WTC11 (cell line): ENCODE measurements around the gene DTNB. TPM values are rescaled to one million over a fixed set of nuclear protein-coding genes. Genes with fewer than 3 reads are reported as not detected.

Experiments used
- ATAC-seq: fragments of 200-7000 bp; cut with Tn5 transposase; 2 replicates; pipeline ENCODE4 v1.10.0; 2021; ENCODE audit warnings: mild to moderate bottlenecking, moderate library complexity
- CTCF ChIA-PET: fragments of 300-600 bp; sonication (Branson Sonifier 250); formaldehyde crosslinking; loops from one replicate; lab custom pipeline; 2021; ENCODE audit warnings: antibody characterized with exemption; lab: Charles Lee
- POLR2A ChIA-PET: fragments of 350-600 bp; sonication (Branson Sonifier 250); formaldehyde crosslinking; loops from one replicate; lab custom pipeline; 2021; ENCODE audit warnings: antibody characterized with exemption; lab: Charles Lee
- DNase-seq: peaks from one replicate; pipeline ENCODE4 v3.0.0; 2021; ENCODE audit warnings: low spot score
- H3K27ac Mint-ChIP-seq: 2 replicates; pipeline ENCODE4 v1.8.0; 2021; ENCODE audit warnings: mixed read lengths
- H3K27me3 Mint-ChIP-seq: 2 replicates; pipeline ENCODE4 v1.8.0; 2021; ENCODE audit warnings: low read depth, mild to moderate bottlenecking, moderate library complexity, mixed read lengths
- H3K36me3 Mint-ChIP-seq: 2 replicates; pipeline ENCODE4 v1.8.0; 2021; ENCODE audit warnings: mixed read lengths
- H3K4me1 Mint-ChIP-seq: 2 replicates; pipeline ENCODE4 v1.8.0; 2022; ENCODE audit warnings: mixed read lengths
- H3K4me3 Mint-ChIP-seq: 2 replicates; pipeline ENCODE4 v1.8.0; 2021; ENCODE audit warnings: mild to moderate bottlenecking, moderate library complexity, mixed read lengths
- H3K9me3 Mint-ChIP-seq: 2 replicates; pipeline ENCODE4 v1.8.0; 2021; ENCODE audit warnings: mixed read lengths
- ATF1 ChIP-seq: sonication (generic); formaldehyde crosslinking; IDR thresholded peaks from 2 replicates; pipeline ENCODE4 v1.8.1; 2023; ENCODE audit warnings: mild to moderate bottlenecking, moderate library complexity, missing genetic modification reagents
- CBFB ChIP-seq: sonication (generic); formaldehyde crosslinking; IDR thresholded peaks from 2 replicates; pipeline ENCODE4 v1.8.1; 2022; ENCODE audit warnings: mild to moderate bottlenecking, low read depth, missing genetic modification reagents
- FOXP1 ChIP-seq: sonication (generic); formaldehyde crosslinking; IDR thresholded peaks from 2 replicates; pipeline ENCODE4 v1.8.0; 2022; ENCODE audit warnings: missing genetic modification reagents, mild to moderate bottlenecking, moderate library complexity, borderline replicate concordance
- GRHL2 ChIP-seq: fragments of 250-450 bp; sonication (Bioruptor Pico); IDR thresholded peaks from 2 replicates; pipeline ENCODE4 v1.8.0; 2022; ENCODE audit warnings: mild to moderate bottlenecking, moderate library complexity; ENCODE audit not compliant: insufficient replicate concordance, severe bottlenecking
- GTF2I ChIP-seq: fragments of 250-450 bp; sonication (Bioruptor Pico); conservative IDR thresholded peaks from 2 replicates; pipeline ENCODE4 v1.4.0; 2021; ENCODE audit warnings: mild to moderate bottlenecking
- JAZF1 ChIP-seq: fragments of 250-450 bp; sonication (Bioruptor Pico); IDR thresholded peaks from 2 replicates; pipeline ENCODE4 v1.9.0; 2021; ENCODE audit warnings: moderate library complexity, mild to moderate bottlenecking, inconsistent platforms
- NR3C1 ChIP-seq: sonication (generic); formaldehyde crosslinking; conservative IDR thresholded peaks from 2 replicates; pipeline ENCODE4 v1.8.1; 2023; ENCODE audit warnings: low read depth, mild to moderate bottlenecking, missing genetic modification reagents
- PRRX2 ChIP-seq: fragments of 250-450 bp; sonication (Bioruptor Pico); IDR thresholded peaks from 2 replicates; pipeline ENCODE4 v1.8.0; 2021; ENCODE audit warnings: mild to moderate bottlenecking
- RORB ChIP-seq: fragments of 250-450 bp; sonication (Bioruptor Pico); IDR thresholded peaks from 2 replicates; pipeline ENCODE4 v1.9.0; 2021; ENCODE audit warnings: mild to moderate bottlenecking
- SMAD4 ChIP-seq: sonication (generic); formaldehyde crosslinking; IDR thresholded peaks from 2 replicates; pipeline ENCODE4 v1.8.0; 2022; ENCODE audit warnings: mild to moderate bottlenecking, missing genetic modification reagents
- TP53 ChIP-seq: sonication (generic); formaldehyde crosslinking; IDR thresholded peaks from 2 replicates; pipeline ENCODE4 v1.8.1; 2023; ENCODE audit warnings: mild to moderate bottlenecking, missing genetic modification reagents
- ZNF138 ChIP-seq: sonication (generic); formaldehyde crosslinking; conservative IDR thresholded peaks from 2 replicates; pipeline ENCODE4 v1.8.1; 2022; ENCODE audit warnings: mild to moderate bottlenecking, moderate library complexity, missing genetic modification reagents
- ZNF423 ChIP-seq: fragments of 250-450 bp; sonication (Bioruptor Pico); IDR thresholded peaks from 2 replicates; pipeline ENCODE4 v2.1.2; 2022; ENCODE audit warnings: mild to moderate bottlenecking, moderate library complexity
- total RNA-seq: library from RNA; stranded (reverse); gene quantifications from 3 replicates; pipeline ENCODE4 v1.2.3, GENCODE V29; 2021
- TF ChIP-seq, protein P1 (sequence below): sonication (generic); formaldehyde crosslinking; IDR thresholded peaks from 2 replicates; pipeline ENCODE4 v1.8.0; 2022; ENCODE audit warnings: missing genetic modification reagents
- TF ChIP-seq, protein P2 (sequence below): fragments of 250-450 bp; sonication (Bioruptor Pico); IDR thresholded peaks from 2 replicates; pipeline ENCODE4 v1.8.0; 2021; ENCODE audit warnings: mild to moderate bottlenecking
- TF ChIP-seq, protein P3 (sequence below): sonication (generic); formaldehyde crosslinking; conservative IDR thresholded peaks from 2 replicates; pipeline ENCODE4 v1.8.1; 2023; ENCODE audit warnings: mild to moderate bottlenecking, low read depth, missing genetic modification reagents, moderate library complexity
- TF ChIP-seq, protein P4 (sequence below): sonication (generic); formaldehyde crosslinking; IDR thresholded peaks from 2 replicates; pipeline ENCODE4 v1.8.0; 2022; ENCODE audit warnings: mild to moderate bottlenecking, missing genetic modification reagents
- TF ChIP-seq, protein P5 (sequence below): sonication (generic); formaldehyde crosslinking; IDR thresholded peaks from 2 replicates; pipeline ENCODE4 v1.8.1; 2022; ENCODE audit warnings: missing genetic modification reagents, borderline replicate concordance
- TF ChIP-seq, protein P6 (sequence below): sonication (generic); formaldehyde crosslinking; IDR thresholded peaks from 2 replicates; pipeline ENCODE4 v1.8.1; 2023; ENCODE audit warnings: mild to moderate bottlenecking, missing genetic modification reagents, borderline replicate concordance
- TF ChIP-seq, protein P7 (sequence below): sonication (generic); formaldehyde crosslinking; IDR thresholded peaks from 2 replicates; pipeline ENCODE4 v1.8.0; 2022; ENCODE audit warnings: mild to moderate bottlenecking, missing genetic modification reagents

DTNB gene
- total RNA-seq, 1 experiment from 2014 or later: 39.9 TPM

DNA sequence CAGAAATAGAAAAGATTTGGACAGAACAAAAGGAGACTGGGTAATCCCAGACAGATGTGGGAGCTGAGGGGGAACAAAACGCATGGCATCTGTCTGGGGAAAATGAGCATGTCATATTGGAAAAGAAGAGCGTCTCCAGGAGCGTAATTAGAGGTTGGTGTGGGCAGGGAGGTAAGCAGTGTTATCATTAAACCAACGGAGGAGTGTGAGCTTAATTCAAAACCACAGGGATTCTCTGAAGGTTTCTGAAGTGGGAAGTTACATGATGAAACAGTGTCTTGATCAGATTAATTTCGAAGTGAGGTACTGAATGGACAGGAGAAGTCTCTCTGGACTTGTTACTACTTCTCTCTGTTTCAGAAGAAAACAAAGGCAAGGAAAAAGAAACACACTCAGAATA, 53.3 kb downstream of the DTNB start (continued):
- TF ChIP-seq, protein P1, sequence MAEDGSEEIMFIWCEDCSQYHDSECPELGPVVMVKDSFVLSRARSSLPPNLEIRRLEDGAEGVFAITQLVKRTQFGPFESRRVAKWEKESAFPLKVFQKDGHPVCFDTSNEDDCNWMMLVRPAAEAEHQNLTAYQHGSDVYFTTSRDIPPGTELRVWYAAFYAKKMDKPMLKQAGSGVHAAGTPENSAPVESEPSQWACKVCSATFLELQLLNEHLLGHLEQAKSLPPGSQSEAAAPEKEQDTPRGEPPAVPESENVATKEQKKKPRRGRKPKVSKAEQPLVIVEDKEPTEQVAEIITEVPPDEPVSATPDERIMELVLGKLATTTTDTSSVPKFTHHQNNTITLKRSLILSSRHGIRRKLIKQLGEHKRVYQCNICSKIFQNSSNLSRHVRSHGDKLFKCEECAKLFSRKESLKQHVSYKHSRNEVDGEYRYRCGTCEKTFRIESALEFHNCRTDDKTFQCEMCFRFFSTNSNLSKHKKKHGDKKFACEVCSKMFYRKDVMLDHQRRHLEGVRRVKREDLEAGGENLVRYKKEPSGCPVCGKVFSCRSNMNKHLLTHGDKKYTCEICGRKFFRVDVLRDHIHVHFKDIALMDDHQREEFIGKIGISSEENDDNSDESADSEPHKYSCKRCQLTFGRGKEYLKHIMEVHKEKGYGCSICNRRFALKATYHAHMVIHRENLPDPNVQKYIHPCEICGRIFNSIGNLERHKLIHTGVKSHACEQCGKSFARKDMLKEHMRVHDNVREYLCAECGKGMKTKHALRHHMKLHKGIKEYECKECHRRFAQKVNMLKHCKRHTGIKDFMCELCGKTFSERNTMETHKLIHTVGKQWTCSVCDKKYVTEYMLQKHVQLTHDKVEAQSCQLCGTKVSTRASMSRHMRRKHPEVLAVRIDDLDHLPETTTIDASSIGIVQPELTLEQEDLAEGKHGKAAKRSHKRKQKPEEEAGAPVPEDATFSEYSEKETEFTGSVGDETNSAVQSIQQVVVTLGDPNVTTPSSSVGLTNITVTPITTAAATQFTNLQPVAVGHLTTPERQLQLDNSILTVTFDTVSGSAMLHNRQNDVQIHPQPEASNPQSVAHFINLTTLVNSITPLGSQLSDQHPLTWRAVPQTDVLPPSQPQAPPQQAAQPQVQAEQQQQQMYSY (CRISPR knock-in tag): no peak
- TF ChIP-seq CBFB (CRISPR knock-in tag) (no peak), ZNF423 (CRISPR knock-in tag) (no peak), TP53 (CRISPR knock-in tag) (no peak), PRRX2 (CRISPR knock-in tag) (no peak)
- TF ChIP-seq, protein P2, sequence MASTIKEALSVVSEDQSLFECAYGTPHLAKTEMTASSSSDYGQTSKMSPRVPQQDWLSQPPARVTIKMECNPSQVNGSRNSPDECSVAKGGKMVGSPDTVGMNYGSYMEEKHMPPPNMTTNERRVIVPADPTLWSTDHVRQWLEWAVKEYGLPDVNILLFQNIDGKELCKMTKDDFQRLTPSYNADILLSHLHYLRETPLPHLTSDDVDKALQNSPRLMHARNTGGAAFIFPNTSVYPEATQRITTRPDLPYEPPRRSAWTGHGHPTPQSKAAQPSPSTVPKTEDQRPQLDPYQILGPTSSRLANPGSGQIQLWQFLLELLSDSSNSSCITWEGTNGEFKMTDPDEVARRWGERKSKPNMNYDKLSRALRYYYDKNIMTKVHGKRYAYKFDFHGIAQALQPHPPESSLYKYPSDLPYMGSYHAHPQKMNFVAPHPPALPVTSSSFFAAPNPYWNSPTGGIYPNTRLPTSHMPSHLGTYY: no peak
- TF ChIP-seq, all 79 proteins: peak for 0

DNA sequence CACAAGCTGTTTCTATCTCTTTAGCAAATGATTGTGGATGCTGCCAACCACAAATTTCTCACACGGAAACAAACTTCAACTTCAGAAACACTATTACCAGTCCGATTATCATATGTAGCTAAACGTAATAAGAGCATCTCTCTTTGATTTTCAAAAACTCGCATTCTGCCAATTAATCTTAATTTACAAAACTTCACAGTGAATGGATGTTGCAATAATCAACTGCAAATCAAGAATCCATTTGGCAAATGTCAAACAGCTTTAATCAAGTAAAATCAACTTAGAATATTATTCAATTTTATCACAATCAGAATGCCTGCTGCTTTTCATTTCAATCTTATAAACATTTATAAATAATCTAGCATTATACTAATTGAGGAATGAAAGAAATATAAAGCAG, 54.2 kb downstream of the DTNB start:
- CTCF ChIA-PET: interaction anchor here (0.9 to 1.4 kb wide), 2 partner anchors 53 to 81 kb away, joined by 3 to 4 read pairs; no protein-coding TSS in a partner anchor
- POLR2A ChIA-PET: no interaction called here
- Mint-ChIP-seq H3K27ac (no peak overlapping the region), H3K27me3 (no peaks in the 10 kb centered on the region), H3K9me3 (0 out of 2 replicates have a peak, but pooled peaks cover under 1% of the 10 kb centered on the region), H3K4me3 (no peak overlapping the region), H3K4me1 (peaks cover 16% of the 10 kb centered on the region), H3K36me3 (peaks cover under 1% of the 10 kb centered on the region; the same call in 1 of the 2 replicates)
- no peak for DNase-seq
- no peak for ATAC-seq
- TF ChIP-seq ATF1 (CRISPR knock-in tag) (no peak), GRHL2 (CRISPR knock-in tag) (no peak), FOXP1 (CRISPR knock-in tag) (no peak), ZNF138 (CRISPR knock-in tag) (no peak), JAZF1 (CRISPR knock-in tag) (no peak), SMAD4 (CRISPR knock-in tag) (no peak), NR3C1 (CRISPR knock-in tag) (no peak), GTF2I (CRISPR knock-in tag) (no peak), RORB (CRISPR knock-in tag) (no peak)
- TF ChIP-seq, protein P3, sequence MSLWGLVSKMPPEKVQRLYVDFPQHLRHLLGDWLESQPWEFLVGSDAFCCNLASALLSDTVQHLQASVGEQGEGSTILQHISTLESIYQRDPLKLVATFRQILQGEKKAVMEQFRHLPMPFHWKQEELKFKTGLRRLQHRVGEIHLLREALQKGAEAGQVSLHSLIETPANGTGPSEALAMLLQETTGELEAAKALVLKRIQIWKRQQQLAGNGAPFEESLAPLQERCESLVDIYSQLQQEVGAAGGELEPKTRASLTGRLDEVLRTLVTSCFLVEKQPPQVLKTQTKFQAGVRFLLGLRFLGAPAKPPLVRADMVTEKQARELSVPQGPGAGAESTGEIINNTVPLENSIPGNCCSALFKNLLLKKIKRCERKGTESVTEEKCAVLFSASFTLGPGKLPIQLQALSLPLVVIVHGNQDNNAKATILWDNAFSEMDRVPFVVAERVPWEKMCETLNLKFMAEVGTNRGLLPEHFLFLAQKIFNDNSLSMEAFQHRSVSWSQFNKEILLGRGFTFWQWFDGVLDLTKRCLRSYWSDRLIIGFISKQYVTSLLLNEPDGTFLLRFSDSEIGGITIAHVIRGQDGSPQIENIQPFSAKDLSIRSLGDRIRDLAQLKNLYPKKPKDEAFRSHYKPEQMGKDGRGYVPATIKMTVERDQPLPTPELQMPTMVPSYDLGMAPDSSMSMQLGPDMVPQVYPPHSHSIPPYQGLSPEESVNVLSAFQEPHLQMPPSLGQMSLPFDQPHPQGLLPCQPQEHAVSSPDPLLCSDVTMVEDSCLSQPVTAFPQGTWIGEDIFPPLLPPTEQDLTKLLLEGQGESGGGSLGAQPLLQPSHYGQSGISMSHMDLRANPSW: no peak
- TF ChIP-seq, protein P4, sequence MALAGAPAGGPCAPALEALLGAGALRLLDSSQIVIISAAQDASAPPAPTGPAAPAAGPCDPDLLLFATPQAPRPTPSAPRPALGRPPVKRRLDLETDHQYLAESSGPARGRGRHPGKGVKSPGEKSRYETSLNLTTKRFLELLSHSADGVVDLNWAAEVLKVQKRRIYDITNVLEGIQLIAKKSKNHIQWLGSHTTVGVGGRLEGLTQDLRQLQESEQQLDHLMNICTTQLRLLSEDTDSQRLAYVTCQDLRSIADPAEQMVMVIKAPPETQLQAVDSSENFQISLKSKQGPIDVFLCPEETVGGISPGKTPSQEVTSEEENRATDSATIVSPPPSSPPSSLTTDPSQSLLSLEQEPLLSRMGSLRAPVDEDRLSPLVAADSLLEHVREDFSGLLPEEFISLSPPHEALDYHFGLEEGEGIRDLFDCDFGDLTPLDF (CRISPR knock-in tag): no peak
- TF ChIP-seq, protein P5, sequence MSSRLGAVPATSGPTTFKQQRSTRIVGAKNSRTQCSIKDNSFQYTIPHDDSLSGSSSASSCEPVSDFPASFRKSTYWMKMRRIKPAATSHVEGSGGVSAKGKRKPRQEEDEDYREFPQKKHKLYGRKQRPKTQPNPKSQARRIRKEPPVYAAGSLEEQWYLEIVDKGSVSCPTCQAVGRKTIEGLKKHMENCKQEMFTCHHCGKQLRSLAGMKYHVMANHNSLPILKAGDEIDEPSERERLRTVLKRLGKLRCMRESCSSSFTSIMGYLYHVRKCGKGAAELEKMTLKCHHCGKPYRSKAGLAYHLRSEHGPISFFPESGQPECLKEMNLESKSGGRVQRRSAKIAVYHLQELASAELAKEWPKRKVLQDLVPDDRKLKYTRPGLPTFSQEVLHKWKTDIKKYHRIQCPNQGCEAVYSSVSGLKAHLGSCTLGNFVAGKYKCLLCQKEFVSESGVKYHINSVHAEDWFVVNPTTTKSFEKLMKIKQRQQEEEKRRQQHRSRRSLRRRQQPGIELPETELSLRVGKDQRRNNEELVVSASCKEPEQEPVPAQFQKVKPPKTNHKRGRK: no peak
- TF ChIP-seq, protein P6, sequence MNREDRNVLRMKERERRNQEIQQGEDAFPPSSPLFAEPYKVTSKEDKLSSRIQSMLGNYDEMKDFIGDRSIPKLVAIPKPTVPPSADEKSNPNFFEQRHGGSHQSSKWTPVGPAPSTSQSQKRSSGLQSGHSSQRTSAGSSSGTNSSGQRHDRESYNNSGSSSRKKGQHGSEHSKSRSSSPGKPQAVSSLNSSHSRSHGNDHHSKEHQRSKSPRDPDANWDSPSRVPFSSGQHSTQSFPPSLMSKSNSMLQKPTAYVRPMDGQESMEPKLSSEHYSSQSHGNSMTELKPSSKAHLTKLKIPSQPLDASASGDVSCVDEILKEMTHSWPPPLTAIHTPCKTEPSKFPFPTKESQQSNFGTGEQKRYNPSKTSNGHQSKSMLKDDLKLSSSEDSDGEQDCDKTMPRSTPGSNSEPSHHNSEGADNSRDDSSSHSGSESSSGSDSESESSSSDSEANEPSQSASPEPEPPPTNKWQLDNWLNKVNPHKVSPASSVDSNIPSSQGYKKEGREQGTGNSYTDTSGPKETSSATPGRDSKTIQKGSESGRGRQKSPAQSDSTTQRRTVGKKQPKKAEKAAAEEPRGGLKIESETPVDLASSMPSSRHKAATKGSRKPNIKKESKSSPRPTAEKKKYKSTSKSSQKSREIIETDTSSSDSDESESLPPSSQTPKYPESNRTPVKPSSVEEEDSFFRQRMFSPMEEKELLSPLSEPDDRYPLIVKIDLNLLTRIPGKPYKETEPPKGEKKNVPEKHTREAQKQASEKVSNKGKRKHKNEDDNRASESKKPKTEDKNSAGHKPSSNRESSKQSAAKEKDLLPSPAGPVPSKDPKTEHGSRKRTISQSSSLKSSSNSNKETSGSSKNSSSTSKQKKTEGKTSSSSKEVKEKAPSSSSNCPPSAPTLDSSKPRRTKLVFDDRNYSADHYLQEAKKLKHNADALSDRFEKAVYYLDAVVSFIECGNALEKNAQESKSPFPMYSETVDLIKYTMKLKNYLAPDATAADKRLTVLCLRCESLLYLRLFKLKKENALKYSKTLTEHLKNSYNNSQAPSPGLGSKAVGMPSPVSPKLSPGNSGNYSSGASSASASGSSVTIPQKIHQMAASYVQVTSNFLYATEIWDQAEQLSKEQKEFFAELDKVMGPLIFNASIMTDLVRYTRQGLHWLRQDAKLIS (CRISPR knock-in tag): no peak
- TF ChIP-seq, protein P7, sequence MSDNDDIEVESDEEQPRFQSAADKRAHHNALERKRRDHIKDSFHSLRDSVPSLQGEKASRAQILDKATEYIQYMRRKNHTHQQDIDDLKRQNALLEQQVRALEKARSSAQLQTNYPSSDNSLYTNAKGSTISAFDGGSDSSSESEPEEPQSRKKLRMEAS (CRISPR knock-in tag): no peak
- TF ChIP-seq, protein P2: no peak
